GM12872 (cell line): ENCODE results near the gene ALOX12B.

Experiments
- TF ChIP-seq, protein P1 (sequence below): IDR thresholded peaks from 3 replicates; pipeline ENCODE4 v1.5.1; 2011; ENCODE audit warnings: low read depth, mild to moderate bottlenecking, low read length, moderate library complexity; ENCODE audit not compliant: insufficient read depth

The ALOX12B gene

GRCh38 chr17:8089728-8090127 is 2.2 kb upstream of the ALOX12B start:
- TF ChIP-seq, protein P1, sequence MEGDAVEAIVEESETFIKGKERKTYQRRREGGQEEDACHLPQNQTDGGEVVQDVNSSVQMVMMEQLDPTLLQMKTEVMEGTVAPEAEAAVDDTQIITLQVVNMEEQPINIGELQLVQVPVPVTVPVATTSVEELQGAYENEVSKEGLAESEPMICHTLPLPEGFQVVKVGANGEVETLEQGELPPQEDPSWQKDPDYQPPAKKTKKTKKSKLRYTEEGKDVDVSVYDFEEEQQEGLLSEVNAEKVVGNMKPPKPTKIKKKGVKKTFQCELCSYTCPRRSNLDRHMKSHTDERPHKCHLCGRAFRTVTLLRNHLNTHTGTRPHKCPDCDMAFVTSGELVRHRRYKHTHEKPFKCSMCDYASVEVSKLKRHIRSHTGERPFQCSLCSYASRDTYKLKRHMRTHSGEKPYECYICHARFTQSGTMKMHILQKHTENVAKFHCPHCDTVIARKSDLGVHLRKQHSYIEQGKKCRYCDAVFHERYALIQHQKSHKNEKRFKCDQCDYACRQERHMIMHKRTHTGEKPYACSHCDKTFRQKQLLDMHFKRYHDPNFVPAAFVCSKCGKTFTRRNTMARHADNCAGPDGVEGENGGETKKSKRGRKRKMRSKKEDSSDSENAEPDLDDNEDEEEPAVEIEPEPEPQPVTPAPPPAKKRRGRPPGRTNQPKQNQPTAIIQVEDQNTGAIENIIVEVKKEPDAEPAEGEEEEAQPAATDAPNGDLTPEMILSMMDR: no peak

DNA sequence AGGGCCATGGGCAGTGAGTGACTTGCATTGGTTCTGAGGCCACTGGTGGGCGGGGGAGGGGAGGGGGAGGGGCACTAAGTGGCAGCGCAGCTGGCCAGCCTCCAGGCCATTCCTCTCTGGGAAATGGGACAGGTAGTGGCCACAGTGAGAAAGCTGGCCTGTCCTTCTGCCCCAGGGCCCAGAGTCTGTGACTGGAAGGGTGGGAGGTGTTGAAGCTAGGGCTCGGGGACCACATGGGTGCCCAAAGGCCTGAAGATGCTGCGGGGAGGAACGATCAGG is 375 bp upstream of the ALOX12B start:
- TF ChIP-seq, protein P1: no peak

GRCh38 chr17:8084250-8084649 is 3.3 kb downstream of the ALOX12B start:
- TF ChIP-seq, protein P1: no peak

DNA sequence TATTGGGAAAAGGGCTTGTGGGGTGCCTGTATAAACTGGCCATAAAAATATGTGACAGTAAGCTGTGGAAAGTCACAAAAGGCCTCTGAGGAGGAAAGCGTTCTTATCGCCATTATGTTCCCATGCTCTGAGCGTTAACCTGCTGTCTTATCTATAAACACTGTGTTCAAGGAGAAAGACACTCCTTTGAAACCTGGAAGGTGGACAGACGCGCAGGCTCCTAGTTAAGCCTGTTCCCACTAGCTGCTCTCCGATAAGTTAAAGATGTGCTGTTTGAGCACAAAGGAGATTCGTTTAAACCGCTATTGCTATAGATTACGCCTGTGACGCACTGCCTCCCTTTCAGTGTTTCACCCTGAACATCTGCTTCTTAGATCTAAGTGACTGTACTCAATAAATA is 5.2 kb downstream of the ALOX12B start:
- TF ChIP-seq, protein P1: no peak

- TF ChIP-seq, protein P1: no peak
These were observed 5.6 kb downstream of the ALOX12B start for GRCh38 chr17:8081876-8082275.

DNA sequence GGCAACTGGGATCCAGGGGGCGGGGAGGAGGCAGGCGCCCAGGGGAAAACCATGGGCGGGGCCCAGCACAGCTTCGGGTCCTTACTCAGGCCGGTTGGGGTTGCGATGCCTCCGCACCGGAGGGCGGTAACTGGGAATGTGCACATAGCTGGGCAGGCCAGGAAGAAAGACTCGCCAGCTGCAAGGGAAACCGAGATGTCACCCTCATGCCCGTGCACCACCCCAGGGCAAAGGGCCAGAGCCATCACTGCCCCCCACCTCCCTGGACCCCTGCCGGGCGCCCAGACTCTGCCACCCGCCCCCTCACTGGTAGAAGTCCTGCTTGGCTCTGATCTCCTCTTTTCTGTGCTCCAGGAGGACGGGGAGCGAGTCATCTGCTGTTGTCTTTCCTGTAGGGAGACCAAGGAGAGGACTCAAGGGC is 6.7 kb downstream of the ALOX12B start:
- TF ChIP-seq, protein P1: no peak

GRCh38 chr17:8080208-8080798 is 7.2 kb downstream of the ALOX12B start:
- TF ChIP-seq, protein P1: no peak
